ENCODE data around the gene FEZ2. TPM values are rescaled to one million over a fixed set of nuclear protein-coding genes. Genes with fewer than 3 reads are reported as not detected.

The FEZ2 gene
- polyA plus RNA-seq, 1 of the 3 experiments (the other 2 are of a cell fraction) = 37.2 TPM

DNA sequence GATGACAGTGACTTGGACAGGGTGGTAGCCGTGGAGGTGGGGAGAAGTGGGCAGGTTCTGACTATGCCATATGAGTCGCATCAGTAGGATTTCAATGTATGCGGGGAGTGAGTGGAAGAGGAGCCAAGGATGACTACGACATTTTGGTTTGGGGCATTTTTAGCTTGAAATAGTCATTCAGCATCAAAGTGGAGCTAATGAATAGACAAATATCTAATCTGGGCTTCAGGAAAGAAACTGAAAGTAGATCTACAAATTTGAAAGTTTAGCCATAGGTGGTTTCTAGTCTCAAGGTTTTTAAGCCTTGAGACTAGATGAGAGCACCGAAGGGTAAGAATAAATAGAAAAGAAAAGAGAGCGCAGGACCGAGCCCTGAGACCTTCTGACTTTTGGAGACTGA lies 58.3 kb downstream of the FEZ2 start (continued):
- TF ChIP-seq, protein P1, sequence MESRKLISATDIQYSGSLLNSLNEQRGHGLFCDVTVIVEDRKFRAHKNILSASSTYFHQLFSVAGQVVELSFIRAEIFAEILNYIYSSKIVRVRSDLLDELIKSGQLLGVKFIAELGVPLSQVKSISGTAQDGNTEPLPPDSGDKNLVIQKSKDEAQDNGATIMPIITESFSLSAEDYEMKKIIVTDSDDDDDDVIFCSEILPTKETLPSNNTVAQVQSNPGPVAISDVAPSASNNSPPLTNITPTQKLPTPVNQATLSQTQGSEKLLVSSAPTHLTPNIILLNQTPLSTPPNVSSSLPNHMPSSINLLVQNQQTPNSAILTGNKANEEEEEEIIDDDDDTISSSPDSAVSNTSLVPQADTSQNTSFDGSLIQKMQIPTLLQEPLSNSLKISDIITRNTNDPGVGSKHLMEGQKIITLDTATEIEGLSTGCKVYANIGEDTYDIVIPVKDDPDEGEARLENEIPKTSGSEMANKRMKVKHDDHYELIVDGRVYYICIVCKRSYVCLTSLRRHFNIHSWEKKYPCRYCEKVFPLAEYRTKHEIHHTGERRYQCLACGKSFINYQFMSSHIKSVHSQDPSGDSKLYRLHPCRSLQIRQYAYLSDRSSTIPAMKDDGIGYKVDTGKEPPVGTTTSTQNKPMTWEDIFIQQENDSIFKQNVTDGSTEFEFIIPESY (IDR thresholded peaks at IDR 0.05; ENCODE audit: borderline replicate concordance, low read depth) = no peak; the same call in 1 of the 2 replicates
- TF ChIP-seq POLR2AphosphoS5 (IDR thresholded peaks at IDR 0.05; ENCODE audit: low read depth, low read length) = no peak
- no peak for TF ChIP-seq EP300 (IDR thresholded peaks at IDR 0.05; ENCODE audit: borderline replicate concordance in 1 of 2, low read depth in 1 of 2, low read length in 1 of 2)
- TF ChIP-seq, protein P2, sequence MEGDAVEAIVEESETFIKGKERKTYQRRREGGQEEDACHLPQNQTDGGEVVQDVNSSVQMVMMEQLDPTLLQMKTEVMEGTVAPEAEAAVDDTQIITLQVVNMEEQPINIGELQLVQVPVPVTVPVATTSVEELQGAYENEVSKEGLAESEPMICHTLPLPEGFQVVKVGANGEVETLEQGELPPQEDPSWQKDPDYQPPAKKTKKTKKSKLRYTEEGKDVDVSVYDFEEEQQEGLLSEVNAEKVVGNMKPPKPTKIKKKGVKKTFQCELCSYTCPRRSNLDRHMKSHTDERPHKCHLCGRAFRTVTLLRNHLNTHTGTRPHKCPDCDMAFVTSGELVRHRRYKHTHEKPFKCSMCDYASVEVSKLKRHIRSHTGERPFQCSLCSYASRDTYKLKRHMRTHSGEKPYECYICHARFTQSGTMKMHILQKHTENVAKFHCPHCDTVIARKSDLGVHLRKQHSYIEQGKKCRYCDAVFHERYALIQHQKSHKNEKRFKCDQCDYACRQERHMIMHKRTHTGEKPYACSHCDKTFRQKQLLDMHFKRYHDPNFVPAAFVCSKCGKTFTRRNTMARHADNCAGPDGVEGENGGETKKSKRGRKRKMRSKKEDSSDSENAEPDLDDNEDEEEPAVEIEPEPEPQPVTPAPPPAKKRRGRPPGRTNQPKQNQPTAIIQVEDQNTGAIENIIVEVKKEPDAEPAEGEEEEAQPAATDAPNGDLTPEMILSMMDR (IDR thresholded peaks at IDR 0.05) = no peak
- TF ChIP-seq CHD2 (IDR thresholded peaks at IDR 0.05; ENCODE audit: low read length, partially characterized antibody) = no peak
- TF ChIP-seq MXI1 (IDR thresholded peaks at IDR 0.05; ENCODE audit: low read depth, low read length) = no peak
- TF ChIP-seq RCOR1 (IDR thresholded peaks at IDR 0.05; ENCODE audit: low read length) = no peak
- no peak for TF ChIP-seq GABPA (IDR thresholded peaks at IDR 0.05; ENCODE audit: low read depth)
- TF ChIP-seq, protein P3, sequence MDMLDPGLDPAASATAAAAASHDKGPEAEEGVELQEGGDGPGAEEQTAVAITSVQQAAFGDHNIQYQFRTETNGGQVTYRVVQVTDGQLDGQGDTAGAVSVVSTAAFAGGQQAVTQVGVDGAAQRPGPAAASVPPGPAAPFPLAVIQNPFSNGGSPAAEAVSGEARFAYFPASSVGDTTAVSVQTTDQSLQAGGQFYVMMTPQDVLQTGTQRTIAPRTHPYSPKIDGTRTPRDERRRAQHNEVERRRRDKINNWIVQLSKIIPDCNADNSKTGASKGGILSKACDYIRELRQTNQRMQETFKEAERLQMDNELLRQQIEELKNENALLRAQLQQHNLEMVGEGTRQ (IDR thresholded peaks at IDR 0.05; ENCODE audit: borderline replicate concordance, low read depth, low read length) = no peak
- peak; percentile 44 for TF ChIP-seq NFIC (IDR thresholded peaks at IDR 0.05; ENCODE audit: borderline replicate concordance)
- no peak for TF ChIP-seq MAX (IDR thresholded peaks at IDR 0.05; ENCODE audit: low read depth)
- TF ChIP-seq, protein P4, sequence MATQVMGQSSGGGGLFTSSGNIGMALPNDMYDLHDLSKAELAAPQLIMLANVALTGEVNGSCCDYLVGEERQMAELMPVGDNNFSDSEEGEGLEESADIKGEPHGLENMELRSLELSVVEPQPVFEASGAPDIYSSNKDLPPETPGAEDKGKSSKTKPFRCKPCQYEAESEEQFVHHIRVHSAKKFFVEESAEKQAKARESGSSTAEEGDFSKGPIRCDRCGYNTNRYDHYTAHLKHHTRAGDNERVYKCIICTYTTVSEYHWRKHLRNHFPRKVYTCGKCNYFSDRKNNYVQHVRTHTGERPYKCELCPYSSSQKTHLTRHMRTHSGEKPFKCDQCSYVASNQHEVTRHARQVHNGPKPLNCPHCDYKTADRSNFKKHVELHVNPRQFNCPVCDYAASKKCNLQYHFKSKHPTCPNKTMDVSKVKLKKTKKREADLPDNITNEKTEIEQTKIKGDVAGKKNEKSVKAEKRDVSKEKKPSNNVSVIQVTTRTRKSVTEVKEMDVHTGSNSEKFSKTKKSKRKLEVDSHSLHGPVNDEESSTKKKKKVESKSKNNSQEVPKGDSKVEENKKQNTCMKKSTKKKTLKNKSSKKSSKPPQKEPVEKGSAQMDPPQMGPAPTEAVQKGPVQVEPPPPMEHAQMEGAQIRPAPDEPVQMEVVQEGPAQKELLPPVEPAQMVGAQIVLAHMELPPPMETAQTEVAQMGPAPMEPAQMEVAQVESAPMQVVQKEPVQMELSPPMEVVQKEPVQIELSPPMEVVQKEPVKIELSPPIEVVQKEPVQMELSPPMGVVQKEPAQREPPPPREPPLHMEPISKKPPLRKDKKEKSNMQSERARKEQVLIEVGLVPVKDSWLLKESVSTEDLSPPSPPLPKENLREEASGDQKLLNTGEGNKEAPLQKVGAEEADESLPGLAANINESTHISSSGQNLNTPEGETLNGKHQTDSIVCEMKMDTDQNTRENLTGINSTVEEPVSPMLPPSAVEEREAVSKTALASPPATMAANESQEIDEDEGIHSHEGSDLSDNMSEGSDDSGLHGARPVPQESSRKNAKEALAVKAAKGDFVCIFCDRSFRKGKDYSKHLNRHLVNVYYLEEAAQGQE (IDR thresholded peaks at IDR 0.05; ENCODE audit: low read depth, low read length) = no peak
- no peak for TF ChIP-seq EZH2phosphoT487 (IDR thresholded peaks at IDR 0.05; ENCODE audit: borderline replicate concordance, low read depth)
- TF ChIP-seq GATA2 (CRISPR knock-in tag; IDR thresholded peaks at IDR 0.05) = no peak
- TF ChIP-seq, protein P5, sequence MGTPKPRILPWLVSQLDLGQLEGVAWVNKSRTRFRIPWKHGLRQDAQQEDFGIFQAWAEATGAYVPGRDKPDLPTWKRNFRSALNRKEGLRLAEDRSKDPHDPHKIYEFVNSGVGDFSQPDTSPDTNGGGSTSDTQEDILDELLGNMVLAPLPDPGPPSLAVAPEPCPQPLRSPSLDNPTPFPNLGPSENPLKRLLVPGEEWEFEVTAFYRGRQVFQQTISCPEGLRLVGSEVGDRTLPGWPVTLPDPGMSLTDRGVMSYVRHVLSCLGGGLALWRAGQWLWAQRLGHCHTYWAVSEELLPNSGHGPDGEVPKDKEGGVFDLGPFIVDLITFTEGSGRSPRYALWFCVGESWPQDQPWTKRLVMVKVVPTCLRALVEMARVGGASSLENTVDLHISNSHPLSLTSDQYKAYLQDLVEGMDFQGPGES (IDR thresholded peaks at IDR 0.05; ENCODE audit: low read depth, low read length) = no peak
- no peak for TF ChIP-seq SMC3 (IDR thresholded peaks at IDR 0.05; ENCODE audit: low read depth, low read length)
- no peak for TF ChIP-seq YY1 (IDR thresholded peaks at IDR 0.05; ENCODE audit: low read depth)
- TF ChIP-seq NRF1 (IDR thresholded peaks at IDR 0.05; ENCODE audit: low read depth, low read length) = no peak
